ENCODE results near the gene EXOC3L4.
"Not testable (repeated sequence)": the region's sequence is repeated elsewhere in the genome, so short reads cannot be mapped to it uniquely, and the experiment has no call there.

EXOC3L4 gene

GRCh38 chr14:103155010-103155409, 60.5 kb downstream of the EXOC3L4 start:
- Histone ChIP-seq H3K36me3 (ENCODE audit: control insufficient read depth, low read length) (no peaks in the 10 kb centered on the region), H3K4me3 (ENCODE audit: low read length) (no peak overlapping the region), H3K27ac (ENCODE audit: low read depth, low read length) (no peak overlapping the region), H3K4me2 (ENCODE audit: low read length) (no peak overlapping the region), H3K27me3 (ENCODE audit: control insufficient read depth, low read length) (peaks cover 7% of the 10 kb centered on the region; the same call in 1 of the 2 replicates), H4K20me1 (ENCODE audit: control insufficient read depth, insufficient read depth, low read depth, low read length) (no peaks in the 10 kb centered on the region), H3F3A (ENCODE audit: control insufficient read depth, insufficient read depth) (no peaks in the 10 kb centered on the region), H3K9me3 (ENCODE audit: control insufficient read depth, insufficient read depth, low read length) (no peaks in the 10 kb centered on the region), H3K9me2 (replicated peaks; ENCODE audit: control insufficient read depth, low read length) (no peaks in the 10 kb centered on the region), H3K79me2 (ENCODE audit: control insufficient read depth, low read length) (no peaks in the 10 kb centered on the region), H3K4me1 (ENCODE audit: control insufficient read depth, low read length) (no peaks in the 10 kb centered on the region)
- no peak for TF ChIP-seq CTCF (IDR thresholded peaks at IDR 0.05; ENCODE audit: low read depth, low read length, poor library complexity, severe bottlenecking)
- no peak for TF ChIP-seq EZH2phosphoT487 (IDR thresholded peaks at IDR 0.05; ENCODE audit: borderline replicate concordance, low read length)

DNA sequence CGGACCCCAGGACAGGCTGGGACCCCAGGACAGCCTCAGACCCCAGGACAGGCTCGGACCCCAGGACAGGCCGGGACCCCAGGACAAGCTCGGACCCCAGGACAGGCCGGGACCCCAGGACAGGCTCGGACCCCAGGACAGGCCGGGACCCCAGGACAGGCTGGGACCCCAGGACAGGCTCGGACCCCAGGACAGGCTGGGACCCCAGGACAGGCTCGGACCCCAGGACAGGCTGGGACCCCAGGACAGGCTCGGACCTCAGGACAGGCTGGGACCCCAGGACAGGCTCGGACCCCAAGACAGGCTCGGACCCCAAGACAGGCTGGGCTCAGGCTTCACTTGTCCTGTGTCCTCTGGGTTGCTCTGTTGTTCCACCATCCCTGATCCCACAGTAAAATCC, 60.9 kb downstream of the EXOC3L4 start:
- not testable (repeated sequence) for H3K9me3 ChIP-seq (ENCODE audit: control insufficient read depth, insufficient read depth, low read length); H3K4me1 ChIP-seq (ENCODE audit: control insufficient read depth, low read length); H3F3A ChIP-seq (ENCODE audit: control insufficient read depth, insufficient read depth); H3K79me2 ChIP-seq (ENCODE audit: control insufficient read depth, low read length); H3K9me2 ChIP-seq (replicated peaks; ENCODE audit: control insufficient read depth, low read length); H4K20me1 ChIP-seq (ENCODE audit: control insufficient read depth, insufficient read depth, low read depth, low read length); H3K4me3 ChIP-seq (ENCODE audit: low read length); H3K27me3 ChIP-seq (ENCODE audit: control insufficient read depth, low read length); H3K4me2 ChIP-seq (ENCODE audit: low read length); H3K27ac ChIP-seq (ENCODE audit: low read depth, low read length); H3K36me3 ChIP-seq (ENCODE audit: control insufficient read depth, low read length)

DNA sequence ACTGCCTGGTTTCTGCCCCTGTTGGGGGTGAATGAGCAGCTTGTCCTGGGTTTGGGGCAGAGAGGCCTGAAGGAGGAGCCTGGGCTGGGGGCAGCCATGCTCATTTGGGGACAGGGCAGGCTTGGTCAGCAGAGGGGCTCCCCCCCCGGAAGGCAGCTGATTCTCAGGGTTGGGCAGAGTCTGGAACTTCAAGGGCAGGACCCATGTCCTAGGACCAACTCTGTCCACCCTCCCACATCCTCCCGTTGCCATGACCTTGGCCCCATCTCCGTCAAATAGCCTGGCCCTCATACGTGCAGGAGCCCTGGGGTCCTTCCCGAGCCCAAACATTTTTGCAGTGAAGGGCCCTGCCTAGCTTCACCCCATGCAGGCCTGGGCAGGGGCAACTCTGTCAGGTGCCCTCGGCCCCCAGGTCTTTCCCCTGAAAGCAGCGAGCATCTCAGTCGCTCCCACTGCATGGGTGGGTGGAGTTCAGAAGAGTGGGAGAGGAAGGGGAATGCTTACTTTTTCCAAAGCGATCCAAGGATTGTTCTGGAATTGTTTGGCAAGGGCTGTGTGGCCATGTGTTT, 61.4 kb downstream of the EXOC3L4 start:
- no peak overlapping the region for H3K4me2 ChIP-seq (ENCODE audit: low read length)
- no peak overlapping the region for H3K27ac ChIP-seq (ENCODE audit: low read depth, low read length)
- H3K36me3 ChIP-seq (ENCODE audit: control insufficient read depth, low read length): no peaks in the 10 kb centered on the region
- H3F3A ChIP-seq (ENCODE audit: control insufficient read depth, insufficient read depth): no peaks in the 10 kb centered on the region
- peaks cover 7% of the 10 kb centered on the region; the same call in 1 of the 2 replicates for H3K27me3 ChIP-seq (ENCODE audit: control insufficient read depth, low read length)
- no peaks in the 10 kb centered on the region for H3K9me3 ChIP-seq (ENCODE audit: control insufficient read depth, insufficient read depth, low read length)
- TF ChIP-seq EZH2phosphoT487 (IDR thresholded peaks at IDR 0.05; ENCODE audit: borderline replicate concordance, low read length) (no peak), CTCF (IDR thresholded peaks at IDR 0.05; ENCODE audit: low read depth, low read length, poor library complexity, severe bottlenecking) (no peak)
- H4K20me1 ChIP-seq (ENCODE audit: control insufficient read depth, insufficient read depth, low read depth, low read length): no peaks in the 10 kb centered on the region
- no peaks in the 10 kb centered on the region for H3K4me1 ChIP-seq (ENCODE audit: control insufficient read depth, low read length)
- H3K9me2 ChIP-seq (replicated peaks; ENCODE audit: control insufficient read depth, low read length): no peaks in the 10 kb centered on the region
- H3K4me3 ChIP-seq (ENCODE audit: low read length): no peak overlapping the region
- no peaks in the 10 kb centered on the region for H3K79me2 ChIP-seq (ENCODE audit: control insufficient read depth, low read length)

DNA sequence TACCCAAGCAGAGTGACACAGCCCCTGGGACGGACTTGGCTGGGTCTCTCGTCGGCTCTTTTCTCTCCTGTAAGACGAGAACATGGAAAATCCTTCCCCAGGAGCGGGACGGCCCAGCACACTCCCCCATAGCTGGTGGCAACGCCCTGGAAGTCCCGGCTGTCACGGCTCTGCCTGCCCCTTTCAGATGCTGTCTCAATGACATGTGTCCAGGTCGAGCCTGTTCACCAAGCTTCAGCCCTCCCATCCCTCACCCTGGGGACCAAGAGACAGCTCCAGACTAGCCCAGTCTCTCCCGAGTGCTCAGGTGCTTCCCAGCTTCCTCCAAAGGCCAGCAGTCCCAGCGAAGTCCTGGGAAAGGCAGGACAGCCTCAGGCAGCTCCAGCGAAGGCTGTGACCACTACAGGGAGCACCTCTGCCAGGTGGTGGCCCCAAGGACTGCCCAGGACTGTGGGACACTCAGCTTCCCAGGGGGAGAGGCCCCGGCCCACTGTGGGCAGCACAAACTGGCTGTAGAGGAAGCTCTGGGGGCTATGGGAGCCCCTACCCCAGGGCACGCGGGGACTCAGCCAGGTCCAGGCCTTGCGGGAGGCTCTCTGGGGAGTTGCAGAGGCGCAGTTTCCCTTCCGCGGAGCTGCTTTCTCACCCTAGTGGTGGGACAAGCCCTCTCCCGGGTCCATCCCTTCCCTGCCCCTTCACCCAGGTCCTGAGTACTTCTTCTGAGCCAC, 62.3 kb downstream of the EXOC3L4 start:
- Histone ChIP-seq H3K4me2 (ENCODE audit: low read length) (no peak overlapping the region), H3K36me3 (ENCODE audit: control insufficient read depth, low read length) (no peaks in the 10 kb centered on the region), H3K27me3 (ENCODE audit: control insufficient read depth, low read length) (peaks cover 5% of the 10 kb centered on the region), H3K9me3 (ENCODE audit: control insufficient read depth, insufficient read depth, low read length) (no peaks in the 10 kb centered on the region), H3F3A (ENCODE audit: control insufficient read depth, insufficient read depth) (no peaks in the 10 kb centered on the region), H3K4me1 (ENCODE audit: control insufficient read depth, low read length) (no peaks in the 10 kb centered on the region), H3K27ac (ENCODE audit: low read depth, low read length) (no peak overlapping the region), H3K4me3 (ENCODE audit: low read length) (no peak overlapping the region), H3K9me2 (replicated peaks; ENCODE audit: control insufficient read depth, low read length) (no peaks in the 10 kb centered on the region), H4K20me1 (ENCODE audit: control insufficient read depth, insufficient read depth, low read depth, low read length) (no peaks in the 10 kb centered on the region), H3K79me2 (ENCODE audit: control insufficient read depth, low read length) (no peaks in the 10 kb centered on the region)
- TF ChIP-seq EZH2phosphoT487 (IDR thresholded peaks at IDR 0.05; ENCODE audit: borderline replicate concordance, low read length): no peak
- TF ChIP-seq CTCF (IDR thresholded peaks at IDR 0.05; ENCODE audit: low read depth, low read length, poor library complexity, severe bottlenecking): no peak
